SK-N-SH (cell line): ENCODE results near the gene SENP5. TPM values are rescaled to one million over a fixed set of nuclear protein-coding genes. Genes with fewer than 3 reads are reported as not detected.

Experiments used
- CTCF ChIA-PET: fragments of 300-600, 350-600 bp; formaldehyde crosslinking; extraction: SDS; loops from one replicate; lab custom pipeline; 2021; lab: Yijun Ruan, JAX
- POLR2A ChIA-PET: fragments of 350-600 bp; sonication (Branson Sonifier 250); formaldehyde crosslinking; extraction: SDS; loops from one replicate; lab custom pipeline; 2020; ENCODE audit warnings: antibody characterized with exemption, inconsistent platforms; lab: Yijun Ruan, JAX
- DNase-seq: peaks from one replicate; pipeline ENCODE4 v3.0.0; 2012
- H2AFZ ChIP-seq: fragments of 200-600 bp; sonication (generic); 2 replicates; pipeline ENCODE4 v1.8.1; 2016; ENCODE audit warnings: antibody characterized with exemption, mild to moderate bottlenecking, low read depth
- H3F3A ChIP-seq: fragments of 200-600 bp; sonication (generic); replicated peaks from 2 replicates; pipeline ENCODE3; 2016; ENCODE audit warnings: antibody characterized with exemption, mild to moderate bottlenecking; ENCODE audit not compliant: insufficient read depth
- H3K27ac ChIP-seq, 2 experiments: fragments of 200-500 bp in 1 of 2; fragments of 200-600 bp in 1 of 2; sonication (Bioruptor generic) in 1 of 2; sonication (generic), shearing (Covaris generic) in 1 of 2; 2 replicates each; pipeline versions ENCODE4 v1.5.1 to v1.6.1; 2014 to 2016; ENCODE audit warnings: low read depth in 2 of 2, inconsistent platforms in 1 of 2, low read length in 1 of 2, mild to moderate bottlenecking in 1 of 2, mixed read lengths in 1 of 2
- H3K27me3 ChIP-seq: fragments of 200-600 bp; sonication (generic), shearing (Covaris generic); 2 replicates; pipeline ENCODE4 v1.6.1; 2016; ENCODE audit warnings: mixed run types; ENCODE audit not compliant: insufficient read depth
- H3K36me3 ChIP-seq, 2 experiments: fragments of 200-500 bp in 1 of 2; fragments of 200-600 bp in 1 of 2; sonication (Bioruptor generic) in 1 of 2; sonication (generic) in 1 of 2; replicated peaks in 1 of 2; 2 replicates each; pipeline versions ENCODE3 to v1.5.1; 2014 to 2016; ENCODE audit warnings: low read length in 1 of 2, mild to moderate bottlenecking in 1 of 2; ENCODE audit not compliant: insufficient read depth in 2 of 2, control insufficient read depth in 1 of 2
- H3K4me1 ChIP-seq, 2 experiments: fragments of 200-500 bp in 1 of 2; fragments of 200-600 bp in 1 of 2; sonication (Bioruptor generic) in 1 of 2; sonication (generic), shearing (Covaris generic) in 1 of 2; 2 replicates each; pipeline versions ENCODE4 v1.5.1 to v1.6.1; 2014 to 2016; ENCODE audit warnings: low read depth in 1 of 2, low read length in 1 of 2, mixed run types in 1 of 2; ENCODE audit not compliant: insufficient read depth in 2 of 2, control insufficient read depth in 1 of 2
- H3K4me2 ChIP-seq: fragments of 200-600 bp; sonication (generic), shearing (Covaris generic); 2 replicates; pipeline ENCODE4 v1.6.1; 2017; ENCODE audit warnings: mixed run types
- H3K4me3 ChIP-seq, 2 experiments: fragments of 200-500 bp in 1 of 2; fragments of 200-600 bp in 1 of 2; sonication (Bioruptor generic) in 1 of 2; sonication (generic), shearing (Covaris generic) in 1 of 2; 2 replicates each; pipeline versions ENCODE4 v1.5.1 to v1.8.1; 2014 to 2016; ENCODE audit warnings: low read depth in 2 of 2, inconsistent platforms in 1 of 2, low read length in 1 of 2, mild to moderate bottlenecking in 1 of 2, mixed read lengths in 1 of 2, moderate library complexity in 1 of 2
- H3K79me2 ChIP-seq: fragments of 200-600 bp; sonication (generic); 2 replicates; pipeline ENCODE4 v1.8.1; 2017; ENCODE audit warnings: mild to moderate bottlenecking; ENCODE audit not compliant: insufficient read depth
- H3K9ac ChIP-seq: fragments of 200-600 bp; sonication (generic); 2 replicates; pipeline ENCODE4 v1.6.1; 2017; ENCODE audit warnings: mixed run types
- H3K9me2 ChIP-seq: fragments of 200-600 bp; sonication (generic); 2 replicates; pipeline ENCODE4 v1.6.1; 2017; ENCODE audit warnings: mixed run types
- H3K9me3 ChIP-seq: fragments of 200-600 bp; sonication (generic); 2 replicates; pipeline ENCODE4 v1.6.1; 2017; ENCODE audit warnings: mixed run types, mild to moderate bottlenecking, moderate library complexity
- H4K20me1 ChIP-seq: fragments of 200-600 bp; sonication (generic); 2 replicates; pipeline ENCODE4 v1.6.1; 2017; ENCODE audit warnings: mild to moderate bottlenecking, mixed run types; ENCODE audit not compliant: insufficient read depth
- CTCF ChIP-seq: fragments of 200-600 bp; sonication (generic); IDR thresholded peaks from 2 replicates; pipeline ENCODE4 v1.6.1; 2017; ENCODE audit warnings: antibody characterized with exemption, mild to moderate bottlenecking, moderate library complexity
- ELF1 ChIP-seq: IDR thresholded peaks from 2 replicates; pipeline ENCODE4 v1.4.0; 2012
- EP300 ChIP-seq, 2 experiments: IDR thresholded peaks; 2 replicates each; pipeline versions ENCODE4 v1.4.0 to v1.6.1; 2012; ENCODE audit warnings: borderline replicate concordance in 1 of 2, low read depth in 1 of 2, low read length in 1 of 2
- GABPA ChIP-seq: IDR thresholded peaks from 2 replicates; pipeline ENCODE4 v1.4.0; 2012; ENCODE audit warnings: low read depth, mild to moderate bottlenecking
- GATA2 ChIP-seq: sonication (generic); formaldehyde crosslinking; IDR thresholded peaks from 2 replicates; pipeline ENCODE4 v1.5.0; 2020; ENCODE audit warnings: mild to moderate bottlenecking, missing genetic modification reagents
- IRF3 ChIP-seq: fragments of 150-350 bp; IDR thresholded peaks from 2 replicates; pipeline ENCODE4 v1.6.1; 2016; ENCODE audit warnings: mild to moderate bottlenecking, low read depth, low read length
- MAX ChIP-seq: IDR thresholded peaks from 2 replicates; pipeline ENCODE4 v1.4.0; 2012; ENCODE audit warnings: low read depth
- MEF2A ChIP-seq: IDR thresholded peaks from 2 replicates; pipeline ENCODE4 v1.4.0; 2012; ENCODE audit warnings: low read depth, borderline replicate concordance
- NFIC ChIP-seq: IDR thresholded peaks from 2 replicates; pipeline ENCODE4 v1.4.0; 2012; ENCODE audit warnings: borderline replicate concordance
- RAD21 ChIP-seq: IDR thresholded peaks from 2 replicates; pipeline ENCODE4 v1.6.1; 2012; ENCODE audit warnings: mild to moderate bottlenecking, low read length
- RCOR1 ChIP-seq: fragments of 150-350 bp; IDR thresholded peaks from 2 replicates; pipeline ENCODE4 v1.6.1; 2017; ENCODE audit warnings: antibody characterized with exemption, low read length
- REST ChIP-seq: IDR thresholded peaks from 2 replicates; pipeline ENCODE4 v1.6.1; 2012; ENCODE audit warnings: mild to moderate bottlenecking, low read depth, low read length, moderate library complexity
- RXRA ChIP-seq: IDR thresholded peaks from 2 replicates; pipeline ENCODE4 v1.4.0; 2012; ENCODE audit warnings: low read depth, mild to moderate bottlenecking, borderline replicate concordance
- SIN3A ChIP-seq: IDR thresholded peaks from 2 replicates; pipeline ENCODE4 v1.6.1; 2012; ENCODE audit warnings: low read depth, mild to moderate bottlenecking, low read length, moderate library complexity, borderline replicate concordance
- TAF1 ChIP-seq: IDR thresholded peaks from 2 replicates; pipeline ENCODE4 v1.6.1; 2012; ENCODE audit warnings: low read depth, mild to moderate bottlenecking, low read length, moderate library complexity, borderline replicate concordance
- TCF12 ChIP-seq: IDR thresholded peaks from 2 replicates; pipeline ENCODE4 v1.4.0; 2012
- TEAD4 ChIP-seq: IDR thresholded peaks from 2 replicates; pipeline ENCODE4 v1.4.0; 2012; ENCODE audit warnings: mild to moderate bottlenecking, borderline replicate concordance; ENCODE audit not compliant: insufficient read depth
- USF1 ChIP-seq: IDR thresholded peaks from 2 replicates; pipeline ENCODE4 v1.4.0; 2012; ENCODE audit warnings: low read depth, borderline replicate concordance
- YY1 ChIP-seq: IDR thresholded peaks from 2 replicates; pipeline ENCODE4 v1.4.0; 2012; ENCODE audit warnings: low read depth, mild to moderate bottlenecking
- WGBS: methylation state at CpG from one replicate; pipeline ENCODE4 v1.1.6; 2017; ENCODE audit warnings: low lambda C conversion rate; 5-methylcytosine and 5-hydroxymethylcytosine counted together
- polyA plus RNA-seq, 3 experiments: library from polyadenylated mRNA; depleted of rRNA; stranded (reverse); fragments of >200 nt; gene quantifications; 2 replicates each; pipeline ENCODE4 v1.2.3, GENCODE V29; 2012

SENP5 gene
- polyA plus RNA-seq, 1 of the 3 experiments (the other 2 are of a cell fraction), result 7.5 TPM

GRCh38 chr3:196875258-196875657 is 7.5 kb downstream of the SENP5 start:
- no peak for DNase-seq
- no peaks in the 10 kb centered on the region for H3K4me1 ChIP-seq
- peaks cover 3% of the 10 kb centered on the region for H3F3A ChIP-seq
- no peak overlapping the region for H3K27ac ChIP-seq
- no peak overlapping the region for H3K4me2 ChIP-seq
- H3K9me3 ChIP-seq, result no peaks in the 10 kb centered on the region
- H3K9me2 ChIP-seq, result no peaks in the 10 kb centered on the region
- no peak overlapping the region for H2AFZ ChIP-seq
- no peak overlapping the region for H3K4me3 ChIP-seq
- H3K36me3 ChIP-seq, result peaks cover 0 to 8% of the 10 kb centered on the region in 2 experiments
- ChIA-PET POLR2A (no interaction called here), CTCF (interaction anchor here (0.7 to 2.2 kb wide), 2 partner anchors 9 to 67 kb away, joined by 3 to 5 read pairs; partner anchors contain the start of gene NCBP2)
- H4K20me1 ChIP-seq, result peaks cover 84% of the 10 kb centered on the region
- H3K9ac ChIP-seq, result no peak overlapping the region
- H3K79me2 ChIP-seq, result peaks cover 100% of the 10 kb centered on the region
- no peak for TF ChIP-seq TCF12
- TF ChIP-seq MAX, result no peak
- TF ChIP-seq IRF3, result no peak
- TF ChIP-seq CTCF, result no peak
- TF ChIP-seq EP300 (IDR thresholded peaks at IDR 0.05; ENCODE audit: borderline replicate concordance in 1 of 2, low read depth in 1 of 2, low read length in 1 of 2), result no peak
- no peak for TF ChIP-seq RAD21
- TF ChIP-seq USF1, result no peak
- no peak for TF ChIP-seq RXRA
- TF ChIP-seq MEF2A, result no peak
- no peak for TF ChIP-seq YY1
- no peak for TF ChIP-seq RCOR1
- no peak for TF ChIP-seq GATA2
- no peak for TF ChIP-seq TAF1
- TF ChIP-seq GABPA, result no peak
- TF ChIP-seq REST, result no peak
- TF ChIP-seq SIN3A, result no peak
- no peak for TF ChIP-seq ELF1
- TF ChIP-seq TEAD4, result no peak
- no peak for TF ChIP-seq NFIC
- H3K27me3 ChIP-seq, result no peaks in the 10 kb centered on the region
- whole genome bisulfite sequencing, result 100% methylated on average over 2 of the region's 2 CpGs
